Activated CD8-positive, alpha-beta memory T cell treated with anti-CD3 and anti-CD28 coated beads, Interleukin-2, amount 10 ng/mL, durations not matched to agents 7 days and 5 days (primary cell): Measurements from ENCODE around the gene PANX1. TPM values are rescaled to one million over a fixed set of nuclear protein-coding genes. Genes with fewer than 3 reads are reported as not detected.
A peak's percentile ranks its signal among the peaks of the same experiment; 100 is the strongest.
"Not testable (repeated sequence)": the region's sequence is repeated elsewhere in the genome, so short reads cannot be mapped to it uniquely, and the experiment has no call there.

Source experiments
- ATAC-seq: fragments of 150-1000 bp; cut with Tn5 transposase; one replicate; pipeline ENCODE4 v1.10.0; 2021; ENCODE audit warnings: moderate library complexity
- CTCF ChIA-PET: fragments of 350-600 bp; sonication (Branson Sonifier 250); formaldehyde crosslinking; loops from one replicate; lab custom pipeline; 2021; ENCODE audit warnings: antibody characterized with exemption; lab: Charles Lee
- DNase-seq: peaks from one replicate; pipeline ENCODE4 v3.0.0-alpha.2; 2020
- H3K27ac Mint-ChIP-seq: one replicate; pipeline ENCODE4 v1.8.0; 2021; ENCODE audit warnings: mild to moderate bottlenecking, mixed read lengths
- H3K27me3 Mint-ChIP-seq: one replicate; pipeline ENCODE4 v1.8.0; 2021; ENCODE audit warnings: mixed read lengths
- H3K36me3 Mint-ChIP-seq: one replicate; pipeline ENCODE4 v1.8.0; 2021; ENCODE audit warnings: mild to moderate bottlenecking, mixed read lengths
- H3K4me1 Mint-ChIP-seq: one replicate; pipeline ENCODE4 v1.8.0; 2021; ENCODE audit warnings: mixed read lengths
- H3K4me3 Mint-ChIP-seq: one replicate; pipeline ENCODE4 v1.8.0; 2021; ENCODE audit warnings: mild to moderate bottlenecking, moderate library complexity, mixed read lengths
- H3K9me3 Mint-ChIP-seq: one replicate; pipeline ENCODE4 v1.8.0; 2022; ENCODE audit warnings: low read depth, mixed read lengths
- total RNA-seq, 2 experiments: library from RNA; stranded (reverse); gene quantifications; one replicate each; pipeline ENCODE4 v1.2.3, GENCODE V29; 2021

The PANX1 gene
- total RNA-seq, 2 experiments from 2014 or later: 9.4 to 13.0 TPM

DNA sequence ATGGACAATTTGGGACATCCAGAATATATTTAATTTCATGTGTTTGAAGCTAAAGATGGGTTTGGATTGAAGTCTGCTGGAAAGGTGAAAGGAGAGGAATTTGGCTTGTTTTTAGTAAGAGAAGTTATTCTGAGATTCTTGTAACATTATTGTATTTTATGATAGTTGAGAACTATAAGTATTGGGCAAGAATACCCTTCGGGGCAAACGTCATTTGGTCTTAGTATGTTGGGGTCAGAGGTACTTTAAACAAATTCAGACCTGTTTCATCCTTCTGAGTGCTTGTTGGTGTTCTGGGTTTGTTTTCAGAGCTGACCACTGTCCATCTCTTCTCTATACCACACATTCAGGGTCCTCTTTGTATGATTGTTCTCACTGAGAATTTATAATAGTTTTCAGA, 19.5 kb downstream of the PANX1 start:
- Mint-ChIP-seq H3K9me3 (no peaks in the 10 kb centered on the region), H3K27me3 (no peaks in the 10 kb centered on the region), H3K27ac (no peak overlapping the region), H3K4me3 (no peak overlapping the region), H3K36me3 (no peaks in the 10 kb centered on the region), H3K4me1 (peaks cover 57% of the 10 kb centered on the region)
- ATAC-seq: no peak
- CTCF ChIA-PET: no interaction called here
- DNase-seq: no peak

DNA sequence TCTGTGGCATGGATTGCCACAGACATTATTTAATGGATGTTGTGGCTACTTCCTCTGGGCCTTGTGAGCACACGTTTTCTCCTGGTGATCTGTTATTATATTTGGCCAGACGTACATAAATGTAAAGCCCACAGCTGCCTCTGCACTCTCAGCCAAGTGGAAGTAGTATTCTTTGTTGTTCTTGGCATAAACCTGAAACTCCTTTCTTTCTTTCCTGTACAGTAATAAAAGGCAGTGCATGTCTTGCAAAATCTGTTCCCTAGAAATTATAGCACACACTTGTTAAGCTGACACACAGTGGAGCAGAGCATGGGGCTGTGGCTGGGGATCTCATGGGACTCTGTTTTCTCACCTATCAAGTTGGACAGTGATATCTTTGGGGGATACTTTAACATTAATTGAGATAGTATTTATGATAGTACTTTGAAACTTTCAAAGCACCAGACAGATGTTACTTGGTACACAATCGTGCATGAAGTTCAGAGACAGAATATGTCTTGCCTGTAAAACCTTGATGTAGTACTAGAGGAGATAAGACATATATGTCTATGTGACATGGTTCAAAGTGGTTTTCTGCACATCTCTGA, 20.9 kb downstream of the PANX1 start:
- Mint-ChIP-seq H3K9me3 (no peaks in the 10 kb centered on the region), H3K4me3 (no peak overlapping the region), H3K4me1 (peaks cover 57% of the 10 kb centered on the region), H3K27ac (no peak overlapping the region), H3K36me3 (peaks cover 2% of the 10 kb centered on the region), H3K27me3 (no peaks in the 10 kb centered on the region)
- ATAC-seq: no peak
- CTCF ChIA-PET: no interaction called here
- no peak for DNase-seq

DNA sequence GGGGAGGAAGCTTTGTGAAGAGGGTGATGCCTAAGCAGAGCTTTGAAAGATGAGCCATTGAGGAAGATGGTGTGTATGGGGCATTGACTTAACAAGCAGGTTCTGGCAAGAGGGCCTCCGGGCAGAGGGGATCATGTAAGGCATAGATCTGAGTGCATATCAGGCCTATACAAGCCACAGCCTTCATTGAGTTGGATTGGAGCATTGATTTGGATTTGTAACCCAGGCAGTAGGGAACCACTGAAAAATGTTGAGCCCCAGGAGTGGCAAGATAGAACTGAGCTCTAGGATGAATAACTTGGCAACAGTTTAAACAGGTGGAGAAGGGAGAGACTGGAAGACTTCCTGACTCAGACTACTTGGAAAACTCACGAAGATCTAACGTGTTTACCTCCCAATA, 21.4 kb downstream of the PANX1 start:
- H3K9me3 Mint-ChIP-seq: no peaks in the 10 kb centered on the region
- no peaks in the 10 kb centered on the region for H3K27me3 Mint-ChIP-seq
- DNase-seq: no peak
- peaks cover 2% of the 10 kb centered on the region for H3K36me3 Mint-ChIP-seq
- H3K27ac Mint-ChIP-seq: no peak overlapping the region
- no peak overlapping the region for H3K4me3 Mint-ChIP-seq
- no peak for ATAC-seq
- peaks cover 56% of the 10 kb centered on the region for H3K4me1 Mint-ChIP-seq
- CTCF ChIA-PET: no interaction called here

DNA sequence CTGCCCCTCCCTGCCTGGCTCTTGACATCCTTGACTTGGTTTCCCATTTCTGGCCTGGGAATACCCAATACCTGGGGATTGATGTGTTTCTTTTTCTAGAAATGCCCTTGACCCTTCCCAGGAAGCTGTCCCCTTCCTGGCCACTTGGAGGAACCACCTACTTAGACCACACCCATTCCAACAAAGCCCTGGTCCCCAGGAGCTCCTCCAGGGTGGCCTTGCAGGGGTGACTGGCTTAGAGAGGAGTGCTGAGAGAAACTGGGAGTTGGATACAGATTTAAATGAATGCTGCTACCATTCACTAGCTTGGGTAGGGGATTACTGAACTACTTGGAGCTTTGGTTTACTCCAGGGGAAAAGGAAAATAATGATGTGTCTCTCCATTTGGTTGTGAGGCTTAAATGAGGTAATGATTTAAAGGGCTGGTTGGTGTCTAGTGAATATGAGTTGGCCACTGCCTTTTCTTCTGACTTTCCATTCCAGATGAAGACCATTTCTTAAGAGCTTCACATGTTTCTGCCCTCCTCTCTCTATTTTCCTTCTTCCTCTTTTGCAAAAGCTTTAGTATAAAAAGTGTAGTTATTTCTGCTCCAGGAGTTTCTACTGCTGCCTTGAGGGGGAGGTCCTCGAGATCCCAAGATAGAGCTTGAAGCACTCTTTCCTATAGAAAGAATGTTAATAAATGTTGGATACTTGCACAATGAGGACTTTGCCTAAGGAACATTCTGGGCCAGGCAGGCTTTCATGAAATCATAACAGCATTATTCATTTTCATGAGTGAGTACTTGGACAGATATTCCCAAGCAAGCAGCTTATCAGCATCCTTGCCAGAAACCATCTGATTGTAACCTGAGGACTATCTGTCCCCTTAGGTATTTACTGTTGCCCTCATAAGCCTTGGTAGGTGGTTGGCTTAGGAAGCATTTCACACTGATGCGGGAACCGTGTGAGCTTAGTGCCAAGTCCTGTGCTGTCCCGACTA, 22.4 kb downstream of the PANX1 start:
- no peak for DNase-seq
- Mint-ChIP-seq H3K27me3 (no peaks in the 10 kb centered on the region), H3K4me1 (peaks cover 51% of the 10 kb centered on the region), H3K27ac (no peak overlapping the region), H3K4me3 (no peak overlapping the region), H3K36me3 (peaks cover 8% of the 10 kb centered on the region), H3K9me3 (no peaks in the 10 kb centered on the region)
- CTCF ChIA-PET: no interaction called here
- ATAC-seq: no peak

DNA sequence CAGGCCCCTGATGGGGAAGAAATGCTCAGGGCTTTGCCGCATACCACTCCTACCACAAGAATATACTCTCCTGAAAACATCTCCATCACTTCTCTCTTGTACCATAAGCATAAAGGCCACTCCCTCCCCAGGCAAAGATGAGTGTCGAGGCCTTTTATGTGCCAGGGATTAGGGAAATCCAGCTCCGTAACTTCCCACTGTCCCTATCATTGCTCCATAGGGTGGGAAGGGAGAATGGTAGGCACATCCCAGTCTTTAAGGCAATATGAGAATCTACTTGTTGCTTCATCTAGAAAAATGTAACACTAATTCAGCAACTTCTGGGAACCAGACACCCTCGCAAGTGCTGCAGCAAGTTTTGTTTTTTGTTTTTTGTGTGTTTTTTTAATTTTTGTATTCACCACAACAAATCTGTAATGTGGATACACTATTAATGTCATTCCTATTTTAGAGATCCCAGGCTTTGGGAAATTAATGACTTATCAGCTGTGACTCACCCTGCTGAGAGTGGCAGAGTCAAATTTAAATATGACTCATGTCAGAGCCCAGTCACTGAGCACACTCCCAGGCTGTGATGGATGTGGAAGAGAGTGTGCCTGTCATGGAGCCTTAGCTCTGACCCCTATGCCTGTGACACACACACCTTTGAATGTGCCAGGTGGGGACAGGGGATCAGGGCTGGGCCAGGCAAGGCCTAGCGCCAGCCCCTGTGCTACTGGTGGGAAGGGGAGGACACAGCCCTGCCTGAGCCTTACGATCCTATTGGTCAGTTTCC, 23.4 kb downstream of the PANX1 start:
- peaks cover 15% of the 10 kb centered on the region for H3K36me3 Mint-ChIP-seq
- DNase-seq (no peak), ATAC-seq (peak; percentile 49)
- H3K4me1 Mint-ChIP-seq: peaks cover 46% of the 10 kb centered on the region
- no peaks in the 10 kb centered on the region for H3K9me3 Mint-ChIP-seq
- no peak overlapping the region for H3K27ac Mint-ChIP-seq
- no peak overlapping the region for H3K4me3 Mint-ChIP-seq
- CTCF ChIA-PET: no interaction called here
- no peaks in the 10 kb centered on the region for H3K27me3 Mint-ChIP-seq

DNA sequence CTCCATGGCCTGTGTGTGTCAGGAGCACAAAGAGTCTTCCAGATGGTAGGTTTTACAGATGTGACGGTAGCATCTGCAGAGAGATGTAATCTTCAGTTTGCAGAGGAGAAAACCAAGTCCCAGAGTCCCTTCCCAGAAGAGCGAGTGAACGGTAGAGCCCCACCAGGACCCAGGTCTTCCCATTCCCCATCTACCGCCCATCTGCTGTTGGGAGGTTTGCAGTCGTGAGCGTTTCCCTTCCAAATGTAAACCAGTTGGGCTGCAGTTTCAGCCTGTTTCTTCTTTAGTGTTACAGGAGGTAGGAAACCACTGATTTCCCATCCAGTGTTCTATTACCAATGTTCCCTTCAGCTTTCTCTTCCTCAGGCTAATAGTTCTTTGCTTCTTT, 24.0 kb downstream of the PANX1 start:
- H3K4me3 Mint-ChIP-seq: no peak overlapping the region
- H3K27me3 Mint-ChIP-seq: no peaks in the 10 kb centered on the region
- no peaks in the 10 kb centered on the region for H3K9me3 Mint-ChIP-seq
- H3K27ac Mint-ChIP-seq: no peak overlapping the region
- H3K4me1 Mint-ChIP-seq: peaks cover 40% of the 10 kb centered on the region
- H3K36me3 Mint-ChIP-seq: peaks cover 17% of the 10 kb centered on the region
- CTCF ChIA-PET: no interaction called here
- no peak for DNase-seq
- no peak for ATAC-seq

DNA sequence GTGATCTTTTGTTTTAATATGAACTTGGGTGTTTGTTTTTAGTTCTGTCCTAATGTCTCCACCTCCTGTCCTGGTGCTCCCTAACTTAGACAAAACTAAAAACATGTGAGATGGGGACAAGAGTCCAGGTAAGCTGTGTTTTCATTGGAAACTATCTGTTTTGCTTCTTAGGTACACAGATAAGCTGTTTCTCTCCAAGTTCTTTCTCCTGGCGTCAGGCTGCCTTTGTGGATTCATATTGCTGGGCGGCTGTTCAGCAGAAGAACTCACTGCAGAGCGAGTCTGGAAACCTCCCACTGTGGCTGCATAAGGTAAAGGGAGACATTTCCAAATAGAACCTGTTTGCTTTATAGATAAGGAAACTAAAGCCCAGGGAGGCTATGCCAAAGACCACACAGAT, 24.7 kb downstream of the PANX1 start:
- peaks cover 34% of the 10 kb centered on the region for H3K4me1 Mint-ChIP-seq
- no peak for ATAC-seq

DNA sequence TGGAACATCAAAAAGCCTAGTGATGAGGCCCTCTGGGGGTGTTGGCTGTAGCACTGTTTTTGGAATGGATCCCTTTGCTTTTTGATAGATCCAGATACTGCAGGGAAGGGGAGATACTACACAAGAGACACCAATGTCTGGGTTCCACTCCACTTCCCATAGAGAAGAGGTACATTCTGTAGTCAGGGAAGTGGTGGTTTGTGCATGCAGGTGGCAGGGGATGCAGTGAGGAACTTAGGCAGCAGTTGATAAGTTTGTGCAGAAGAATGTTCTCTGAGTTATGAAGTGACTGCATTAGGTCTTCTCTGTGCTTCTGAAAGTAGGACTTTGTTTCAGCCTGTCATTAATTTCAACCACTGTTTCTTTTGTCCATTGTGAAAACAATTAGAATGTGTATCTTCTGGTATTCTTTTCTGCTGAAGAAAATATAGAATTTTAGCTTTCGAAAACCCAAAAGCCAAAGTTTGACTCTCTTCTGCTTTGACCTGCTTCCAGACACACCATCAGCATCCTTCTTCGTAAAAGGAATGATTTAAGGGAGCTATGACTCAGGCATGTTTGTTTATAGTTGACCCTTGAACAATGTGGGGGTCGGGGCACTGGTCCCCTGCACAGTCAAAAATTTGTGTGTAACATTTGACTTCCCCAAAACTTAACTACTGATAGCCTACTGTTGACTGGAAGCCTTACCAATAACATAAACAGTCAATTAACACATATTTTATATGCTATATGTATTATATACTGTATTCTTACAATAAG, 25.6 kb downstream of the PANX1 start:
- Mint-ChIP-seq H3K36me3 (peaks cover 18% of the 10 kb centered on the region), H3K4me1 (peaks cover 27% of the 10 kb centered on the region), H3K4me3 (no peak overlapping the region), H3K27me3 (no peaks in the 10 kb centered on the region), H3K9me3 (no peaks in the 10 kb centered on the region), H3K27ac (no peak overlapping the region)
- ATAC-seq (no peak), DNase-seq (no peak)
- CTCF ChIA-PET: no interaction called here

More for the DNA sequence above, 24.7 kb downstream of the PANX1 start:
- CTCF ChIA-PET: no interaction called here
- Mint-ChIP-seq H3K27ac (no peak overlapping the region), H3K9me3 (no peaks in the 10 kb centered on the region), H3K36me3 (peaks cover 18% of the 10 kb centered on the region), H3K27me3 (no peaks in the 10 kb centered on the region), H3K4me3 (no peak overlapping the region)
- no peak for DNase-seq

DNA sequence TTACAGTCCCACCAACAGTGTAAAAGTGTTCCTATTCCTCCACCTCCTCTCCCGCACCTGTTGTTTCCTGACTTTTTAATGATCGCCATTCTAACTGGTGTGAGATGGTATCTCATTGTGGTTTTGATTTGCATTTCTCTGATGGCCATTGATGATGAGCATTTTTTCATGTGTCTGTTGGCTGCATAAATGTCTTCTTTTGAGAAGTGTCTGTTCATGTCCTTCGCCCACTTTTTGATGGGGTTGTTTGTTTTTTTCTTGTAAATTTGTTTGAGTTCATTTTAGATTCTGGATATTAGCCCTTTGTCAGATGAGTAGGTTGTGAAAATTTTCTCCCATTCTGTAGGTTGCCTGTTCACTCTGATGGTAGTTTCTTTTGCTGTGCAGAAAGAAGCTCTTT, 28.7 kb downstream of the PANX1 start:
- H3K4me1 Mint-ChIP-seq, CTCF ChIA-PET: not testable (repeated sequence)

DNA sequence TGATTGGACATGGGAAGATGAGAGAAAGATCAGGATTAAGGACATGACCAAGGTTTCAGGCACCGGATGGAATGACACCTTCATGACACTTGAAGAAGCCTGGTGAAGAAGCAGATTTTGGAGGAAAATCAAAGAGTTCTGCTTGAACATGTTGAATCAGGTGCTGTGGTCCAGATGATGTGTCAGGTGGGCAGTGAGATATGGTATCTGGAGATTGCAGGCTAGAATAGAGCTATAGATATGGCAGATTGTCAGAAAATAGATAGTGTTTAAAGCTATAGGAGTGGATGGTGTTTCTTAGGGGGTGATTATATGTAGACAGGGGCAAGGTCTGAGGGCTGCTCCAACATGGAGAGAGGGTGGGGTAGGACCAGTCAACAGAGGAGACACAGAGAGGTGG, 40.2 kb downstream of the PANX1 start:
- no peaks in the 10 kb centered on the region for H3K4me1 Mint-ChIP-seq
- H3K27ac Mint-ChIP-seq: no peak overlapping the region
- H3K9me3 Mint-ChIP-seq: no peaks in the 10 kb centered on the region
- CTCF ChIA-PET: no interaction called here
- no peaks in the 10 kb centered on the region for H3K27me3 Mint-ChIP-seq
- H3K4me3 Mint-ChIP-seq: no peak overlapping the region
- ATAC-seq (no peak), DNase-seq (no peak)
- H3K36me3 Mint-ChIP-seq: peaks cover 8% of the 10 kb centered on the region

More for the DNA sequence above, 28.7 kb downstream of the PANX1 start:
- not testable (repeated sequence) for H3K9me3 Mint-ChIP-seq, H3K4me3 Mint-ChIP-seq, DNase-seq, ATAC-seq, H3K27me3 Mint-ChIP-seq, H3K27ac Mint-ChIP-seq
- peaks cover 25% of the 10 kb centered on the region for H3K36me3 Mint-ChIP-seq

DNA sequence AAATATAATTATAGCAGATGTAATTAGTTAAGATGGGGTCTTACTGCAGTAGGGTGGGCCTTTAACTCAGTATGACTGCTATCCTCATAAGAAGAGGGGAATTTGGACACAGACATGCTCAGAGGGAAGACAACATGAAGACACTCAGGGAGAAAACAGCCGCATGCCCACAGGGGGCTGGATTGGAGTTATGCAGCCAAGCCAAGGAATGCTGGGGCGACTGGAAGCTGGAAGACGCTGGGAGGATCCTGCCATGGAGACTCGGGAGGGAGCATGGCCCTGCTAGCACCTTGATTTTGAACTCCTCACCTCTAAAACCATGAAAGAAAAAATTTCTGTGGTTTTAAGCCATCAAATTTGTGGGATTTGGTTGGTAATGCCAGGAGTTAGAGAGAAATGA, 40.9 kb downstream of the PANX1 start:
- CTCF ChIA-PET: no interaction called here

DNA sequence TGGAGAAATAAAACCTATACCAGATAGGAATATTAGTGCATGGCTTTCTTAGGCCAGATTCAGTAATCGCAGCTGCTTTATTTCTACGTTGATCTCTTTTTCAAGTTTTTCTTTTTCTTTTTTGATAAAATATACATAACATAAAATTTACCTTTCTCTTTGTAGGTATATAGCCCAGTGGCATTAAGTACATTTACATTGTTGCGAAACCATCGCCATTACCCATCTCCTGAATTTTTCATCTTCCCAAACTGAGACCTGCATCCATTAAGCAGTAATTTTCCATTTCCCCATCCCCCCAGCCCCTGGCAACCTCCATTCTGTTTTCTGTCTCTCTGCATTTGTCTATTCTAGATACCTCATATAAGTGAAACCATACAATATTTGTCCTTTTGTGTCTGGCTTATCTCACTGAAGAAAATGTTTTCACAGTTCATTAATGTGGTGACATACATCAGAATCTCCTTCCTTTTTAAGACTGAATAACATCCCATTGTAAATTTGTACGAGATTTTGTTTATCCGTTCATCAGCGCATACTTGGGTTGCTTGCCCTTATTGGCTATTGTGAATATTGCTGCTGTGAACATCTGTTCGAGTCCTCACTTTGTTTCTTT, 41.4 kb downstream of the PANX1 start:
- CTCF ChIA-PET: interaction anchor here (1.5 kb wide), 1 partner anchor 12 kb away, joined by 4 read pairs; no protein-coding TSS in a partner anchor
- no peaks in the 10 kb centered on the region for H3K9me3 Mint-ChIP-seq
- peaks cover 8% of the 10 kb centered on the region for H3K36me3 Mint-ChIP-seq
- H3K27me3 Mint-ChIP-seq: no peaks in the 10 kb centered on the region
- no peak for DNase-seq
- no peak overlapping the region for H3K4me3 Mint-ChIP-seq
- H3K27ac Mint-ChIP-seq: no peak overlapping the region
- no peak for ATAC-seq
- no peaks in the 10 kb centered on the region for H3K4me1 Mint-ChIP-seq

More for the DNA sequence above, 40.9 kb downstream of the PANX1 start:
- Mint-ChIP-seq H3K27me3 (no peaks in the 10 kb centered on the region), H3K9me3 (no peaks in the 10 kb centered on the region), H3K36me3 (peaks cover 8% of the 10 kb centered on the region), H3K4me1 (no peaks in the 10 kb centered on the region), H3K4me3 (no peak overlapping the region), H3K27ac (no peak overlapping the region)
- DNase-seq: no peak
- no peak for ATAC-seq
